Measurements from ENCODE around the gene QKI.
"Not testable (repeated sequence)": the region's sequence is repeated elsewhere in the genome, so short reads cannot be mapped to it uniquely, and the experiment has no call there.

QKI gene

DNA sequence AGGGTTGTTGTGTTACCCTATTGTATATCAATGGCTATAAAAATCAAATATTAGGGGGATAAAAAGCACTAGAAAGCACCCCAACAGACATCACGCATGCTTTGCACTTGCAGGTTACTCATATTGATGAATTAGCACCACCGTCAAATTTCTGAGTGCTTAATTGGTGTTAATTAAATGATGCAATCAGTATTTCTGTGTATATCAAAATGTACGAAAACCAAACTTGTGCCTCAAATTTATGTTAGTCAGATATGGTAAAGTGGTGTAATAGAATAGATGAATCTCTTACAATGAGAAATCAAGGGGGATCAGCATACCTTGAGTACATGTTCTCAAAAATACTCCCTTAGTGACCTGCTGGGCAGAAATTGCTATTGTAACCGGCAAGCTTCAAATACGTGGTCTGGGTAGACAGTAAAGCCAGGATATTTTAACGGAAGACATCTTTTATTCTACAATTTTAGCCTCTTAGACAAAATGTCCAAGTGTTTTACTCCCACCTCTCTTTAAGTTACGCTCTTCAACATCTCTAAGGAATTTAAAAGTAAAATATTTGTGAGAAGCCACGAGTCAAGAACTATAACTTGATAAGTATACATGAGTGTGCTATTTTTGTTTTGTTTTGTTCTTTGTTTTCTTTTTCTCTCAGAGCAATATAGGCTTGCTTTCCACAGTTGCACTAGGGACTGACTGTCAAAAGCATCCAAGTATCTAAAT is 166.0 kb downstream of the QKI start:
- no peak for DNase-seq (ENCODE audit: low read depth)

DNA sequence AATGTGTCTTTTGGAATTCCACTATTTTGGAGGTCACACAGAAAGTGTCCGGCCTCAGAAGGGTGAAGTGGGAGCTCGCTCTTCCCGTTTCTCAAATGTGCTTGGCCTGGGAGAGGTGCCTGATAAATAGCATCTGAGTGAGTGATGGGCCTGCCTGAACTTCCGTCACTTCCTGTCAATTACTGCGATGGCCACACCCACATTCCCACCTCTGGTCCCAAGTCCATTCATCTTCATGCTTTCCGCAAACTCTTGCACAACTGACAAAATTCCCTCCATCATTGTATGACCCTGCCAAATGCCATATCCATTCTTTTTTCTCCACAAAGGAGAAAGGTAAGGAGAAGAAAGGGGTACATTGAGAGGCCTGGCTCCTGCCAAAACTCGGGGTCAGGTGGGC is 169.0 kb downstream of the QKI start:
- DNase-seq (ENCODE audit: low read depth), result no peak

DNA sequence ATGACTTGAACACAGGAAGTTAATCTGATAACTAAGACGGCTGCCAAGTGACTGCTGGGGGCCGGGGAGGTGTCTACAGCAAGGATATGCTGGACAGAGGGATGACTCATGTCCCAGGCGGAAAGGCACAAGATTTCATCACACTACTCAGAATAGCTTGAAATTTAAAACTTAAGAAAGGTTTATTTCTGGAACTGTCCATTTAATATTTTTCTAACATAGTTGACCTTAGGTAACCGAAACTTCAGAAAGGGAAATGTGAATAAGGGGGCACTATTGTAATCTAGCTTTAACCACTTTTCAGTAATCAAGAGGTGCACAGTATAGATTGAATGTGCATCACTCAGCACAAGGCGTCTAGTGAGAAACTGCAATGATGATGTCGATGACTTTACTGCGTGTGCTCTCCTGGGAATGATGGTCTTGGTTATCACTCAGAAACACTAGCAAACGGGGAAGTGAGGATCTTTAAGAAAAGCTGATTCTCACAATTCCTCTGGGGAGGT is 171.5 kb downstream of the QKI start:
- DNase-seq (ENCODE audit: low read depth), result peak; percentile 74

DNA sequence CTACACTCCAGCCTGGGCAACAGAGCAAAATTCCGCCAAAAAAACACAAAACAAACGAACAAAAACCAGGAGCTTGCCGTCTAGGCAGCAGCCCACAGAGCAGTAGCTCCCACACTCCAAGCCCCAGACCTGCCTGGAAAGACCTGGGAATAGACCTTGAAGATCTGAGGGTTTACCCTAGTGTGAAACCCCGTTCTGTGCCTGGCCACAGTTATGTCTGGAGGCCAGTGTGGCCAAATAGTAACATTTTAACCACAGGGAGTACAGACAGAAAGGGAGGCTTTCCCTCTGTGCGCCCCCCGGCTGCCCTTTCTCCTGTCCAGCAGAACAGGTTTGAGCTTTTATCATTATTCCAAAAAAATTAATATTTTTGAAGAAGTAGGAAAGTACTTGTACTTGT is 172.4 kb downstream of the QKI start:
- DNase-seq (ENCODE audit: low read depth), result no peak

DNA sequence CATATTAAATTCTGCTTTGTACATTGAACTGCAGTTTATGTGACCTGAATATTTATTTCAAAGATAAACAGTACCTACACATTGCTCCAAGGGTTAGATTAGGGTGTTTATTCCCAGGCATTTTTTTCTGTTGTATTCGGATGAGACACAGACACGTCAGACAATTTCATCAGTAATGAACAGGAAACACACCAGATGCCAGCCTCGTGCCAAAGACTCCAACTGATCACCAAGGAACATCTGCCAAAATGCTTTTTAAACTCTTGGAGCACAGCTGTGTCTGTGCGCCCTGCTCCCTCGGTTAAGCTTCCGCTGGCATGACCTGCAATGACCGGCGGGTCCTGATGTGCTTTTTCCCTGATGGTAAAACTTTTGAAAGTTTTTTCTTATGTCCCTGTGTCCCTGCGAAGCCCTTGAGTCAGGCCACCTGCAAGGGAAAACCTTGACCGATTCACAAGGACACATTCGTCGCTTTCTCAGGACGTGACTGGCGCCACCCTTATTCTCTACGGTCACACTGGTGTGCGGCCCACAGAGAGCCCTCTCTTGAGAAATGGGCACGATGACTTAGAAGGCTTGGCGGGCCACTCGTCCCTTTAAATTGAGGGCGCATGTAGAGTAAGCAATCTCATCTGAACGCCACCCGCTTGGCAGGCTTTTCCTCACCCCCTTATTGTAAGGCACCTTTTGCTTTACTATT is 173.9 kb downstream of the QKI start:
- DNase-seq (ENCODE audit: low read depth), result no peak

DNA sequence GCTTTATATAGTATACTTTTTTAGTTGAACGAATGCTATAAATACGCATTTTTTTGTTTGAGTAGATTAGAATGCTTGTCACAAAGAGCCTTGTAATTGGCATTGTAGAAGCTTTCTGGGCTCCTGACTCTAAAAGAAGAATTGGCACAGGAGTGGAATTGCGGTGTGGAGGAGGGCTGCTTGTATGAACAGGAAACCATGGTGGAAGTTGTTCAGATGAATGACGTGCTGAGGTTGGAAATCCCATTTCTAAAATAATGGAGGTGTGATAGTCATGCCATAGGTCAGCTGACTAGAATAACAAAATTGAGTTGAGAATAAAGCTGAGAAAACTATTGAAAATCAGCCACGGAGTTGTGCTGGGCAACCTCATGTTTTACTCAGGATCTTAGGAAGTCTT is 174.9 kb downstream of the QKI start:
- no peak for DNase-seq (ENCODE audit: low read depth)

DNA sequence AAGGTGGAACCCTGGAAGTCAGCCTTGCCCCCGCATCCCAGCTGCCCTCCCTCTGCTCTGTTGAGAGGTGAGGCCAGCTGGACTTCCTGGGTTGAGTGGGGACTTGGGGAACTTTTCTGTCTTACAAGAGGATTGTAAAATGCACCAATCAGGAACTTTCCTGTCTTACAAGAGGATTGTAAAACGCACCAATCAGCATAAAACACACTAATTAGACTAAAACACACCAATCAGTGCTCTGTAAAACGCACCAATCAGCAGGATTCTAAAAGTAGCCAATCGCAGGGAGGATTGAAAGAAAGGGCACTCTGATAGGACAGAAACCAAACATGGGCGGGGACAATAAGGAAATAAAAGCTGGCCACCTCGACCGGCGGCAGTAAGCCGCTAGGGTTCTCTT is 175.6 kb downstream of the QKI start:
- DNase-seq (ENCODE audit: low read depth), result not testable (repeated sequence)

DNA sequence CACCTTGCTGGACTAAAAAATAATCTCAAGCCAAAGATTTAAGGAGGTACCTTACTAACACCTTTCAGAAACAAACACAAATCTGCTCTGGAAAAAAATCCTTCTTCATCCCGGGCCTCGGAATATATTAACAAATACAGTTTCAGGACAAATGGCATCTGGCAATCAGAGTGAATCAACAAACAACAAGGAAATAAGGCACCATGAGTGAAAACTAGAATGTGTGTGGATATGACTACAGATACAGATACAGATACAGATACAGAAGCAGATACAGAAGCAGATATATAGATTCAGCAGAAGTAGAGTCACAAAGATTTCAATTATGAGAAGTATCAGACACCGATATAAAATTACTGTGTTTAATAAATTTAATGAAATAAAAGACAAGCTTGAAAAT is 178.4 kb downstream of the QKI start:
- DNase-seq (ENCODE audit: low read depth), result no peak

DNA sequence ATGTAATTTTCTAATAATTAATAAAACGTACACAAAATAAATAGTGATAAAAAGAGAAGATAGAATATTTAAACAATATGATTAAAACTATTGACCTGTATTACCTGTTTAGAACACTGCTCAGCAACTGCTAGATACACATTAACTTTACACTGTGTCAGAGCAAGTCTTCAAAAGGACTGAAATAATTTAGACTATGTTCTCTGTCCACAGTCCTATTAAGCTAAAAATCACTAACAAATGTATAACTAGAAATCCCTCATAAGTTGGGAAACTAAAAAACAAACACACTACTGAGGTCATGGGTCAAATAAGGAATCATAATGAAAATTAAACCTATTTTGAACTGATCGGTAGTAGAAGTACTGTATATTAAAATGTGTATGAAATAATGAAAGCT is 181.7 kb downstream of the QKI start:
- no peak for DNase-seq (ENCODE audit: low read depth)

DNA sequence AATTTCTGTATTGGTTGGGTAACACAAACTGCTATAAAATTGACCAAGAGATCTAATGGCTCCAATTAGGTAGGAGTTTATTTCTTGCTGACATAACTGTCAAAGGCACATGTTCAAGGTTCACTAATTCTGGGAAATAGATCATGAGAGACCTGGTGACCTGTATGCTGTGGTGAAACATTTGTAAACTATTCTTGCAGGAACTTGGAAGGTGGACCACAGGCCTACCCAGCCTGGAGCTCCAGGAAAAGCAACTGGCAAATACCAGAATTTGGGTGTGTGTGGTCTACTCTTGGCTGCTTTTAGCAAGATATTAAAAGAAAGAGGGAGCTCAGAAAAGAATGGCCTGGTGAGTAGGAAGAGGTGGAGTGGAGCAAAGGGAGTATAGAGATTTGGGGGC is 184.6 kb downstream of the QKI start:
- no peak for DNase-seq (ENCODE audit: low read depth)

DNA sequence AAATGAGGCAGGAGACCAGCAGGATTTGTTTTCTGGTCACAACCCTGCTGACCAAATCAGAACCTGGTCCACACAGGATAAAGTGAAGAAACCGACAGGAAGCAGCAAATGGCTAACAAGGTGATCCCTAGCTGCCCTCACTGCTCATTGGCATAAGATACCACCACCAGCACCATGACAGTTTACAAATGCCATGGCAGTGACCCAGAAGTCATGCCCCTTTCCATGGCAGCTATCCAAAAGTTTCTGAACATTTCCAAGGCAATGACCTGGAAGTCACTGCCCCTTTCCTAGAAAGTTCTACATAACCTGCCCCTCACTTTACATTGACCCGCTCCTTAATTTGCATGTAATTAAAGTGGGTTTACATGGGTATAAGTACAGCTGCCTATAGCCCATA is 185.2 kb downstream of the QKI start:
- DNase-seq (ENCODE audit: low read depth), result no peak

DNA sequence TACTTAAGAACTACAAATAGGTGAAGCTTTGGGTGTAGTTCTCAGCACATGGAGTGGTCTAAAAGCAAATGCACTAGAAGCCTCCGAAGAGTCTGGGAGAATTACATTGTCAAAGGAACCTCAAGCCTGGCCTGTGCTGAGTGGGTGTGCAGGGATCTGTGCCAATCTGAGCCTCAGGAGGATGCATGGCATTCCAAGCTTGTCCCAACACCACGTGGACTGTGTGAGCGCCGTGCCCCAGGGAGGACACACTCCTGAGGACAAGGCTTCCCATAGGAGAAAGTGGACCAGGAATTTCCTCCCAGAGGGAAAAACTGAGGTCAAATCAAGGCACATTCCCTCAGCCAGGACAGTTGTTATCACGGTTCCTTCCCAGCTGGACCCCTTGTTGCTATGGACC is 185.8 kb downstream of the QKI start:
- DNase-seq (ENCODE audit: low read depth), result no peak

DNA sequence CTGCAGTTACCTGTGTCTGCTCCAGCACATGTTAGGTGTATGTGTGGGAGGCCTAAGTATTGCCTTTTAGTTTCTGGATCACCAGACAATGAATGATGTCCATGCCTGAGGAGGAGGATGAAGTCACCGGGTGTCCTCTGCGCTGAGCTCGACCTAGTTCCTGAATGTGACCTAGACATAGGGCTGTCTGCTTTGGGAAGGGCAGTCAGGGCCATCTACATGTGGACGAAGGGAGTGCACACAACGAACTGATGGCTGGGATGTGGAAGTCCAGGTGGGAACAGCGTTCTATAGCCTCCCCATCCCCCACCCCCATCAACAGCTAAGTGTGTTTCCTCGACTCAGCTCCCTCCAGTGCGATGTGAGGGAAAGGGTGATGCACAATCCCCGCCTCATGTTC is 186.3 kb downstream of the QKI start:
- no peak for DNase-seq (ENCODE audit: low read depth)

DNA sequence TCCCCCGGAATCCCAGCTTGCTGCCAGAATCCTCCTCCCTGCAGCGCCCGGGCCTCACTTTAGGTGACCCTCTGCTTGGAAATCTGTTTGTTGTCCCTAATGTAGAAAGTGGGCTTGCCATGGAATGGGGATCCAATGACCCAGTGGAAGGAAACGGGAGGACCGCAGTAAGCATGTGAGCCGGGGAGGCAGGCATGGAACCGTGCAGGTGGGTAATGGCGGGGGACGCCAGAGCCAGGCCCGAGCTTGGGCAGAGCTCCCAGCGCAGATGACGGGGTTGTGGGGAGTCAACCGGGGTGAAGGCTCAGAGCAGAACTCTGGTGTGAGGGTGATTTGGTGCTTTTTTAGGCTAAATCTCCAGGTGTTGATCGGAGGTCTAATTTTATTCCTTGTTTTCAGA is 188.3 kb downstream of the QKI start:
- DNase-seq (ENCODE audit: low read depth), result no peak

DNA sequence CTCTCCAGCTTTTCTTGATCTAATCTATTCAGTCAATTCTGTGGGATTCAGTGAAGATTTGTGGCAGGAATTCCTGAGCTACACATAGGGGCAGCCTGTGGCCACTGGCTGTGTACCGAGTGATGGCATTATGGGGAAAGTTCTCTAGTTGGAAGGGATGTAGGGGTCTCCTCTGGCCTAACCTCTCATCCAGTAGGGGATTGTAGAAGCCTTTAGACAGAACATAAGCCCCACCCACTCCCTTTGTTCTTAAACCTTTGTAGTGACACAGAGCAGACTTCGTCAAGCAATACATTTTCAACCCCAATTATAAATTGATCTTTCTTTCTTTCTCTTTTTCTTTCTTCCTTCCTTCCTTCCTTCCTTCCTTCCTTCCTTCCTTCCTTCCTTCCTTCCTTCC is 188.9 kb downstream of the QKI start:
- no peak for DNase-seq (ENCODE audit: low read depth)

DNA sequence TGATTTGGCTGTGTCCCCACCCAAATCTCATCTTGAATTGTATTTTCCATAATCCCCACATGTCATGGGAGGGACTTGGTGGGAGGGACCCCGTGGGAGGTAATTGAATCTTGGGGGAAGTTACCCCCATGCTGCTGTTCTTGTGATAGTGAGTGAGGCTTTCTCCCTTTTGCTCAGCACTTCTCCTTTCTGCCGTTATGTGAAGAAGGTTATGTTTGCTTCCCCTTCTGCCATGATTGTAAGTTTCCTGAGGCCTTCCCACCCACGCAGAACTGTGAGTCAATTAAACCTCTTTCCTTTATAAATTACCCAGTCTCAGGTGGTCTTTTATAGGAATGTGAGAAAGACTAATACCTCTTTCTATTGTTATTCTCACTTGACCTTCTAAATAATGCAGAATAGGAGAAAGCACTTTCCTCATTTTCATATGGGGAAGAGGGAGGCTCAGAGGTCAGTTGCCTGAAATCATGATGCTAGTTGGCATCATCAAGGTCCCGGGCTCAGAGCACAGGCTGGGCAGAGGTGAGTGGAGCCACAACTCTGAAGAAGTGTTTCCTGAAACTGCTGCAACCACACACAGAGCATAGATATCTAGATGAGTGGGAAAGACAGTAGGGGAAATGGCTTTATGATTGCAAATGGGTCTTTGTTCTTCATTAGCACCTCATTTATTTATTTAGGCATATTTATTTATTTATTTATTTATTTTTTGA is 191.0 kb downstream of the QKI start:
- no peak for DNase-seq (ENCODE audit: low read depth)

DNA sequence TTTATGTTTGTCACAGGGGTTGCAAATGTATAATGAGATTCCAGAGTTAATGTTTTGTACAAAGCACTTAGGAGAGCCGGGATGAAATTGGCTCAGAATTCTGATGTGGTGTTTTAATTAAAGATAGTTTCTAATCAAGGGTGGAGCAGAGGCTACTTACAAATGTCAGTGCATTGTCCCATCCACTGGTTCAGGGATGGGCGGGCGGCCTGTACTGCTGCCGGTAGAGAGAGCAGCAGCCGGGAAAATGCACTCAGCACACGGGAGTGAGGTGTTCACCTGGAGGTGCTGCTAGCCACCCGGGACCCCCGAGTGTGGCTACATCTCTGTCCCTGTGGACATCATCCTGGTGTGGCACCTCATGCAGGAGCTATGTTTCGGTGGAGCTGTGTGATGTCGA is 193.3 kb downstream of the QKI start:
- no peak for DNase-seq (ENCODE audit: low read depth)

DNA sequence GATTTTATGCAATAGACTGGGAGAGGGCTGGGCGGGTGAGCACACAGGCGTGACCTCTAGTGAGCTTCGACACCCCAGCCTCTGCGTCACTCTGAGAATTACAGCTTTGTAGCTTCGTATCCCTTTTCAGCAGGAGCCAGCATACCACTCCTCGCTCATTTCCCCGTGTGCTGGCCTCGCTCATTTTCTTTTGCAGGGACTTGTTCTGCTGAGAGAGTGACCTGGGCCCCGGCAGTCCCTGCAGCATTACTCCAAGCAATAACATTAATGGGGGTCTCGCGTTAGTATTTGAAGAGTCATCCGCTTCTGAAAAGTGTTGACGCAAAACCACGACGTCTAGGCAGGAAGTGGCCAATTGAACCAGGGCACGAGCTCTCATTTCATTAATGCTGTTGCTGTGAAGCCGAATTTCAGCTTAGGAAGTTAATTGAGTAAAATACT is 193.7 kb downstream of the QKI start:
- DNase-seq (ENCODE audit: low read depth), result no peak

DNA sequence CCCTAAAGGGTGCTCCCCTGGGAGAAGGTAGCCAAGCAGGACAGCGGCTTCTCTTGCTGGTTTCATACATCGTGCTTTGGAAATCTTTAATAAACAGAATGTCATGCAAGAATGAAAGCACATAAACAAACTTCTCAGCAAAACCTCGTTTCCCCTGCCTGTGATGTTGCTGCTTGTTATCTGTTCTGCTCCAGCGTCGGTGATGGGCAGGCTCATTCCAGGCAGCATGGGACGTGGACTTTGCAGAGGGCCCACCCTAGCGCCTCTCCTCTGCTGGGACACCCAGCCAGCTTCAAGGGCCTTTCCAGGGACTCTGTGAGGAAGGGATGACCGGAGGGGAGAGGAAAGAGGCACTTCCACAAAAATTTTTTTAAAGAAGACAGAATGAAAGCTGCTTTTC is 197.7 kb downstream of the QKI start:
- DNase-seq (ENCODE audit: low read depth), result no peak

DNA sequence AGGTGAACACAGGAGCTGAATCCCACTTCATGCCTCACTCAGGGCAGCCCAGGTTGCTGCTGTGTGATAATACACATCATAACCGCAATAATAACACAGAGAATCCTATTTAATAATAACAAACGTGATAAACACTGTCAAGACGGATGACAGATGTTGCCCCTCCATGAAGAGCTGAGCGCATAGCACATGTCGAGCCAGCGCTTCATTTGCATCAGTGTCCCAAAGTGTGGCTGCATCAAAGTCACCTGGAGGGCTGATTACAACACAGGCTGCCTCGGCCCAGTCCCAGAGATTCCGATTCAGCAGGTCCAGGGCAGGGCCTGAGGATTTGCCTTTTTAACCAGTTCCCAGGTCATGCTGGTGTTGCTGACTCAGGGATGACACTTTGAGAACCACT is 198.5 kb downstream of the QKI start:
- DNase-seq (ENCODE audit: low read depth), result no peak

DNA sequence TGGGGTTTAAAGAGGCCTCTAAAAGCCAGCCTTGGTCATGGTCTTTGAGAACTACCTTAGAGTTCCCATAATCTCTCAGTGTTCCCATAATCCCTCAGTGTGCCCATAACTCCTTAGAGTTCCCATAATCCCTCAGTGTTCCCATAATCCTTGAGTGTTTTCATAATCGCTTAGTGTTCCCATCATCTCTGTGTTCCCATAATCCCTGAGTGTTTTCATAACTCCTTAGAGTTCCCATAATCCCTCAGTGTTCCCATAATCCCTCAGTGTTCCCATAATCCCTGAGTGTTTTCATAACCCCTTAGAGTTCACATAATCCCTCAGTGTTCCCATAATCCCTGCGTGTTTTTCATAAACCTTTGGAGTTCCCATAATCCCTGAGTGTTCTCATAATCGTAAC is 199.2 kb downstream of the QKI start:
- DNase-seq (ENCODE audit: low read depth), result no peak

DNA sequence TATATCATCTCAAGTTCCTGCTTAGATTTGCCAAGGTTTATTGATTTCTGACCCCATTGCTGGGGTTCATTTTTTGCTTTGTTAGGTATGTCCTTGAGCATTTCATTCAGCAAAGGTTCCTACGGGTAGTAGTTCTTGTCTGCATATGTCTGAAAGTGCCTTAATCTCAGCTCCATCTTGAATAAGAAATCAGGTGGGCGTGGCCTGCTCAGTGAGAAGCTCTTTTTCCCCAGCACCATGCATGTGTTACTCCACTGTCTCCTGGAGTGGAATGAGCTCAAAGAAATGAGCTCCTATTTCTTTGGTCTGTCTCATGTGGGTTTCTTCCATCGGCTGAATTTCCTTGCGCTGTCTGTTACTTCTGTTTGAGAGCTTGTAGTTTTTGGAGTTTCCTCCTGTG is 201.9 kb downstream of the QKI start:
- no peak for DNase-seq (ENCODE audit: low read depth)

DNA sequence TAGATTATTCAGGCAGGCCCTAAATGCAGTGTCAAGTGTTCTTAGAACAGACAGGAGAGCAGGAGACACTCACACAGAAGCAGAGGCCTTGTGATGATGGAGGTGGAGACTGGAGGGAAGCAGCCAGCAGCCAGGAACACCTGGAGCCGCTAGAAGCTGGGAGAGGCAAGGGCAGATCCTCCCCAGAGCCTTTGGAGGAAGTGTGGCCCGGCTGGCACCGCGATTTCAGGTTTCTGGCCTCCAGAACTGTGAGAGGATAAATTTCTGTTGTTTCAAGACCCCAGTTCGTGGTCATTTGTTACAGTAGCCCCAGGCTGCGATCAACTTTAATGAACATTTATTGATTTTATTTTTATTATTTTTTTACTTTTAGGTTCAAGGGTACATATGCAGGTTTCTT is 203.0 kb downstream of the QKI start:
- no peak for DNase-seq (ENCODE audit: low read depth)
